BLaER1 (cell line): ENCODE measurements around the gene OSBP.

Experiments used
- H3K27ac ChIP-seq: shearing (Covaris generic); formaldehyde crosslinking; 2 replicates; pipeline ENCODE4 v1.8.1; 2022
- H3K27me3 ChIP-seq: shearing (Covaris generic); formaldehyde crosslinking; 2 replicates; pipeline ENCODE4 v1.8.1; 2022
- H3K36me3 ChIP-seq: shearing (Covaris generic); formaldehyde crosslinking; 2 replicates; pipeline ENCODE4 v1.8.1; 2022
- H3K4me1 ChIP-seq: shearing (Covaris generic); formaldehyde crosslinking; 2 replicates; pipeline ENCODE4 v1.8.1; 2022
- H3K4me2 ChIP-seq: shearing (Covaris generic); formaldehyde crosslinking; 2 replicates; pipeline ENCODE4 v1.8.1; 2022
- H3K4me3 ChIP-seq: shearing (Covaris generic); formaldehyde crosslinking; 2 replicates; pipeline ENCODE4 v1.8.1; 2022
- H3K9ac ChIP-seq: shearing (Covaris generic); formaldehyde crosslinking; 2 replicates; pipeline ENCODE4 v1.8.1; 2022
- H3K9me3 ChIP-seq: shearing (Covaris generic); formaldehyde crosslinking; 2 replicates; pipeline ENCODE4 v1.8.1; 2022
- H4K20me1 ChIP-seq: shearing (Covaris generic); formaldehyde crosslinking; 2 replicates; pipeline ENCODE4 v1.8.1; 2022
- Cebpa-rat ChIP-seq: shearing (Covaris generic); IDR thresholded peaks from 2 replicates; pipeline ENCODE4 v1.8.1; 2022

The OSBP gene

DNA sequence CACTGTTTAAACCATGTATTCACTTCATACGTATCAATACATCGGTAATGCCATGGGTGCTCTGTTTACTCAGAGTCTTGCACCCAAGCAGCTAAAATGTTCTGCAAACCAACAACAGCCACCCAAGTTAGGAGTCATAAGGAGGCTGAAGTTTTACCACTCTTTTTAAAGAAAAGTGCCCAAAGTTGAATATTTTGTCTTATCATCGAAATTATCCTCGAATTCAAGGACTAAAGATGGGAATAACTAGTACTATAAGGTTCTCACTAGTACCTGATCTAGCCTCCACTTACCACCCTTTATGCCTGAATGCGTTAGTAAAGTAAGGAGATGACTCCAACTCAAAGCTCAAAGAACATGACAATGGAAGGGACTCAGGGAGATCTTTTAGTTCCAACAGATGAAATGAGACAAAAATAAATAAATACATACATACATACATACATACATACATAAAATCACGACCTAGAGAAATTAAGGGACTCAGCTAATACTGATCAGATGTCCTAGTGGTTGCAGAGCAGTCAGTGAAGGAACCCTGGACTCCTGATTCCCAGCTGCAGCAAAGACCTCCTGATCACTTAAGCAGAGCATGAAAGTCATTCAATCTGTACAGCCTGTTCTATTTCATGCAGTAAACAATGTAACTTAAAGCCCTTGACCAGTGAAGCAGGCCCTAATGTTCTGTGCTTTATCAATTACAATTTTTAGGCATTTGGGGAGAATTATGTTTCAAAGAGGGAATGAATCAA lies 7.7 kb downstream of the OSBP start:
- no peak for TF ChIP-seq Cebpa-rat
- H3K27ac ChIP-seq = no peak overlapping the region
- peaks cover 95% of the 10 kb centered on the region for H3K36me3 ChIP-seq
- no peak overlapping the region for H3K4me2 ChIP-seq
- no peak overlapping the region for H3K4me3 ChIP-seq
- H3K27me3 ChIP-seq = no peaks in the 10 kb centered on the region
- no peaks in the 10 kb centered on the region for H3K9me3 ChIP-seq
- peaks cover 81% of the 10 kb centered on the region for H4K20me1 ChIP-seq
- no peak overlapping the region for H3K9ac ChIP-seq
- peaks cover 14% of the 10 kb centered on the region for H3K4me1 ChIP-seq

DNA sequence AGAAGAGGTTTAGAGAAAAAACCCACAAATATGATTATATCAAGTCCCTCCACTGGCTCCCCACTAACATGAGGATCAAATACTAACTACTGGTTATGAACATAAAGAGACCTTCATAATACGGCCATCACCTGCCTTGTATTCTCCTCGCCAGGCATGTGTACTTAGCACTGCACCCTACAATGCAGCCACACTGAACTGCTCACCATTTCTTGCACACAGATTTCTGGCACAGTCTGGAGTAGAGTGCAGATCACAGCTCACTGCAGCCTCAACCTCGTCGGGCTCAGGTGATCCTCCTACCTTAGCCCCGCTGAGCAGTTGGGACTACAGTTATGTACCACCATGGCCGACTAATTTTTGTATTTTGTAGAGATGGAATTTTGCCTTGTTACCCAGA lies 13.1 kb downstream of the OSBP start:
- no peak for TF ChIP-seq Cebpa-rat
- Histone ChIP-seq H3K4me2 (no peak overlapping the region), H3K4me3 (no peak overlapping the region), H3K36me3 (peaks cover 100% of the 10 kb centered on the region), H4K20me1 (peaks cover 57% of the 10 kb centered on the region), H3K27ac (no peak overlapping the region), H3K27me3 (no peaks in the 10 kb centered on the region), H3K4me1 (no peaks in the 10 kb centered on the region), H3K9ac (no peak overlapping the region), H3K9me3 (no peaks in the 10 kb centered on the region)

DNA sequence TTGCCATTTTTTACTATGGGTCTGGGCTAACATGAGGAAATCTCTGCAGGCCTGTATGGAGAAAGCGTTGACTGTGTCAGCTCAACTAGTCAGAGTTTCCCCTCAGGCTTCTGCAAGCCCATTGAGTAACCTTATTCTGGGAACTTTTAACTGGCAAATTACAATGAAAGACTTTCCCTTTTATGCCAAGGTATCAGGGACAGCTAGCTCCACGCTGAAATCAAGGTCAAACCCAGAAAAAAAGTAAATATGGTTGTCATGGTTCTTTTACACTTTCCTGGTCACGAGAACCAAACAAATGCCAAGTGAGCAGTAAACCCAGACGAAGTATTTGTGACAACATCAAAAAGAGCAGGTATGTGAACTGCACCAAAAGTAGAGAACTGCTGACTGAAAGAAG lies 13.8 kb downstream of the OSBP start:
- Histone ChIP-seq H3K36me3 (peaks cover 100% of the 10 kb centered on the region), H3K4me2 (no peak overlapping the region), H3K4me3 (no peak overlapping the region), H3K4me1 (no peaks in the 10 kb centered on the region), H3K27ac (no peak overlapping the region), H3K27me3 (no peaks in the 10 kb centered on the region), H3K9me3 (no peaks in the 10 kb centered on the region), H4K20me1 (peaks cover 61% of the 10 kb centered on the region), H3K9ac (no peak overlapping the region)
- TF ChIP-seq Cebpa-rat = no peak

DNA sequence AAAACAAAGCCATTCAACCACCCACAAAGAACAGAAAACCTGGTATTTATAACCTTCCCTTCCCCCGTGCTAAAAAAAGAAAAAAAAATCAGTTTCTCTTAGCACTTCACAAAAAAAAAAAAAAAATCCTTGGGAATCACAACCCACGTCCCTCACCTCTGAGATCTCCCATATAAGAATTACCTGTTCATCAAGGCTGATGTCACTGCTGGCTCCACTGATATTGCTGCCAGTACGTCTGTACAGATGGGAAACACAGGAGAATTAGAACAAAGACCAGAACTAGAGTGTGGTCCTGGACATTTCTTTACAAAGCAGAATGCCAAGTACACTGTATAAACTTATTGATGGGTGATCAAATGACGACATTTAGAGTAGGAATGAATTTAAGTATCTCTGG lies 14.9 kb downstream of the OSBP start:
- Histone ChIP-seq H3K9ac (no peak overlapping the region), H3K9me3 (no peaks in the 10 kb centered on the region), H3K27me3 (no peaks in the 10 kb centered on the region), H3K36me3 (peaks cover 100% of the 10 kb centered on the region), H4K20me1 (peaks cover 61% of the 10 kb centered on the region), H3K27ac (no peak overlapping the region), H3K4me2 (no peak overlapping the region), H3K4me3 (no peak overlapping the region), H3K4me1 (no peaks in the 10 kb centered on the region)
- TF ChIP-seq Cebpa-rat = no peak

DNA sequence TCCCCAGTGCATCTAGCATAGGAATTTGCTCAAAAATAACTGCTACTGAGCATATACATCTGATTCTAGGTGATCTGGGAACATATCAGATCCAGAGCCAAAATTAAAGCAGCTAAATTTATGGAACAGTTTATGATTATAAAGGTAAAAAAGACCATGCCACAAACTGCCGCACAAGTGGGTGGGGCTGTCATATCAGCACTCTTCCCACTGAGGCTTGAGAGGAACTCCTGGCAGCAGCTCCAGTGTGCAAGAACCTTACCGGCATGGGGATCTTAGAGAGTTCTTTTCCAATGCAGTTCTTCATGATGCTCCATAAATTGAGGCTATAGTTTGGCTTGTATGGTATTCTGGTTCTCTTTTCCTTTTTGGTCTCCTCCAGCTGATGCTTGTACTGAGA lies 15.3 kb downstream of the OSBP start:
- Histone ChIP-seq H3K27ac (no peak overlapping the region), H3K27me3 (no peaks in the 10 kb centered on the region), H3K9me3 (no peaks in the 10 kb centered on the region), H3K4me3 (no peak overlapping the region), H3K36me3 (peaks cover 100% of the 10 kb centered on the region), H3K4me1 (no peaks in the 10 kb centered on the region), H4K20me1 (peaks cover 56% of the 10 kb centered on the region), H3K9ac (no peak overlapping the region), H3K4me2 (no peak overlapping the region)
- TF ChIP-seq Cebpa-rat = no peak

DNA sequence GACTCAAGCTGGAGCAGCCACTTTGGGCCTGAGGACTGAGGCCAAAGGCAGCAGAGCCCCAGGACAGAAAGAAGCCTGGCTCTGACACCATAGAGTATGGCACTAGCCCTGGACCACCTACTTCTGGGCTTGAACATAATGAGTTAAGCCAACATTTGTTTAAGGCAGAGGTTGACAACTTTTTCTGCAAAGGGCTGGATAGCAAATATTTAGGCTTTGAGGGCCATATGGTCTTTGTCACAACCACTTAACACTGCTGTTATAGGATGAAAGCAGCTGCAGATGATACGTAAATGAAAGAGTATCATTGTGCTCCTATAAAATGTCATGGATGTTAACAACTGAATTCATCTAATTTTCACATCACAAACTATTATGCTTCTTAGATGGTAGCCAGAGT lies 16.6 kb downstream of the OSBP start:
- Histone ChIP-seq H4K20me1 (peaks cover 45% of the 10 kb centered on the region; the same call in 1 of the 2 replicates), H3K9ac (no peak overlapping the region), H3K4me2 (no peak overlapping the region), H3K4me1 (no peaks in the 10 kb centered on the region), H3K4me3 (no peak overlapping the region), H3K9me3 (no peaks in the 10 kb centered on the region), H3K36me3 (peaks cover 100% of the 10 kb centered on the region), H3K27ac (no peak overlapping the region), H3K27me3 (no peaks in the 10 kb centered on the region)
- TF ChIP-seq Cebpa-rat = no peak

DNA sequence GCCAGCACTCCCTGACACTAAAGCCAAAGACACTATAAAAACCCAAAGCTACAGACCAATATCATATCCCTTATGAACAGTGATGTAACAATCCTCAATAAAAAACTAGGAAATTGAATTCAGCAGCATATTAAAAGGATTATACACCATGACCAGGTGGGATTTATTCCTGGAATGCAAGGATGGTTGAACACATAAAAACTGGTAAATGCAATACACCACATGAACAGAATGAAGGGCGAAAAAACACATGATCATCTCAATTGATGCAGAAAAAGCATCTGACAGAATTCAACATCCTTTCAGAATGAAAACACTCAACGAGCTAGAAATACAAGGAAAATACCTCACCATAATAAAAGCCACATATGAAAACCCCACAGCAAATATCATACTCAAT lies 31.3 kb downstream of the OSBP start:
- Histone ChIP-seq H3K27me3 (no peaks in the 10 kb centered on the region), H3K4me1 (no peaks in the 10 kb centered on the region), H3K9me3 (peaks cover 33% of the 10 kb centered on the region), H3K4me2 (no peak overlapping the region), H3K27ac (no peak overlapping the region), H4K20me1 (no peaks in the 10 kb centered on the region), H3K36me3 (peaks cover 98% of the 10 kb centered on the region), H3K9ac (no peak overlapping the region), H3K4me3 (no peak overlapping the region)
- no peak for TF ChIP-seq Cebpa-rat

DNA sequence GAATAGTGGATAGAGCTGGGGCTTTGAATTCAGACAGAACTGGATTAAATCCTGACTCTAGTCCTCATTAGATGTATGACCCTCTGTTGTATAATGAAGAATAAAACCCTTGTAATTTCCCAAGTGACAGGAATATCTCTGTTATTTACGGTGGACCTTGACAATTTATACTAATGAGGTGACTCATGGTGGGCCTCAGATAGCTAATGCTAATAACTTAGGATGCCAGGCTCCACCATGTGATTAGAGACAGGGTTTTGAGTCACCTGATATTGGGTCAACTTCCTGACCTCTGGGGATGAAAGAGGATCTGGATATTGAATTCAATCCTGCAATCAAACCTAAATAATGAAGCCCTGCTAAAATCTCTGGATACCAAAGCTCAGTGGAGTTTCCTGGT lies 33.6 kb downstream of the OSBP start:
- Histone ChIP-seq H4K20me1 (no peaks in the 10 kb centered on the region), H3K9ac (no peak overlapping the region), H3K27ac (no peak overlapping the region), H3K36me3 (peaks cover 98% of the 10 kb centered on the region), H3K27me3 (no peaks in the 10 kb centered on the region), H3K9me3 (peaks cover 29% of the 10 kb centered on the region), H3K4me2 (no peak overlapping the region), H3K4me1 (no peaks in the 10 kb centered on the region), H3K4me3 (no peak overlapping the region)
- no peak for TF ChIP-seq Cebpa-rat

DNA sequence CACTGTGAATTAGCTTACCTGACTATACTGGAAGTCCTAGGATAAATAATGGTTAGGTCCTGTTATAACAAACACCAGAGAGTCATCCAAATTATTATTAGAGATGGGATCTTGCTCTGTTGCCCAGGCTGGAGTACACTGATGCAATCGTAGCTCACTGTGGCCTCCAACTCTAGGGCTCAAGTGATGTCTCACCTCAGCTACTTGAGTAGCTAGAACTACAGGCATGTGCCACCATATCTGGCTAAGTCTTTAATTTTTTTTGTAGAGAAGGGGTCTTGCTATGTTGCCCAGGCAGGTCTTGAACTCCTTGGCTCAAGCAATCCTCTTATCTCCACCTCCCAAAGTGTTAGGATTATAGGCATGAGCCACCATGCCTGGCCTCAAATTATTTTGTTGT lies 37.2 kb downstream of the OSBP start:
- no peak for TF ChIP-seq Cebpa-rat
- no peak overlapping the region for H3K9ac ChIP-seq
- no peak overlapping the region for H3K27ac ChIP-seq
- no peaks in the 10 kb centered on the region for H4K20me1 ChIP-seq
- no peak overlapping the region for H3K4me3 ChIP-seq
- H3K27me3 ChIP-seq = no peaks in the 10 kb centered on the region
- peaks cover 100% of the 10 kb centered on the region for H3K36me3 ChIP-seq
- H3K4me1 ChIP-seq = no peaks in the 10 kb centered on the region
- no peak overlapping the region for H3K4me2 ChIP-seq
- H3K9me3 ChIP-seq = no peaks in the 10 kb centered on the region

DNA sequence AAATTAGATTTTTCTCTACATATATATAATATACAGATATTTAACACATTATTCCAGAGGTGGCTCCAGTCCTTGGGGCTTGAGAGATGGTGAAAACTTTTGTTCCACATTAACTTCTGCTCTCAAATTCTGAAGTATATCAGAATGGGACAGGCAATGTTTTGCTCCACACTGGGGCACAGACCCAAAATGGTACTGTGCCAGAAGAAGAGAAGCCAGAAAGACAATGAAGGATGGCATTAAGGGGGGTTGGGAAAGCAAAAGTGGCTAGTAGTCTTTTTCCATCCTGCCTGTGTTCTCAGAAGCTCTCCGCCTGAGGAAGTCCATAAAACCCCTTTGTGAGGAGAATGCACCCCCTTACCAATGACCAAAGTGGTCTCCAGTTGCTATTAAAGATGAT lies 40.1 kb downstream of the OSBP start:
- H3K27ac ChIP-seq = no peak overlapping the region
- H3K4me1 ChIP-seq = no peaks in the 10 kb centered on the region
- H3K36me3 ChIP-seq = peaks cover 71% of the 10 kb centered on the region
- H3K4me2 ChIP-seq = no peak overlapping the region
- no peak for TF ChIP-seq Cebpa-rat
- no peak overlapping the region for H3K9ac ChIP-seq
- no peaks in the 10 kb centered on the region for H3K9me3 ChIP-seq
- no peak overlapping the region for H3K4me3 ChIP-seq
- H4K20me1 ChIP-seq = no peaks in the 10 kb centered on the region
- no peaks in the 10 kb centered on the region for H3K27me3 ChIP-seq
